NOMO-1 treated with DMSO at 0.1 percent for 48 hours (cell line): ENCODE measurements around the gene C22orf31.
"Not testable (repeated sequence)": the region's sequence is repeated elsewhere in the genome, so short reads cannot be mapped to it uniquely, and the experiment has no call there.

Experiments
- DNase-seq: peaks from one replicate; lab custom pipeline; 2025; ENCODE audit not compliant: unreplicated experiment; lab: John Stamatoyannopoulos, UW

C22orf31 gene

GRCh38 chr22:29055192-29055830, 6.3 kb downstream of the C22orf31 start:
- no peak for DNase-seq

GRCh38 chr22:29054251-29054767, 7.3 kb downstream of the C22orf31 start:
- DNase-seq = no peak

GRCh38 chr22:29053048-29053702, 8.5 kb downstream of the C22orf31 start:
- DNase-seq = no peak

- DNase-seq = no peak
Observed at GRCh38 chr22:29050457-29050856, 11.2 kb downstream of the C22orf31 start.

GRCh38 chr22:29049655-29050263, 11.9 kb downstream of the C22orf31 start:
- DNase-seq = no peak

GRCh38 chr22:29048822-29049654, 12.6 kb downstream of the C22orf31 start:
- no peak for DNase-seq

GRCh38 chr22:29044657-29045176, 16.9 kb downstream of the C22orf31 start:
- DNase-seq = no peak

- no peak for DNase-seq
Observed at GRCh38 chr22:29043906-29044575, 17.6 kb downstream of the C22orf31 start.

GRCh38 chr22:29041408-29041807, 20.2 kb downstream of the C22orf31 start:
- no peak for DNase-seq

GRCh38 chr22:29040385-29041275, 21.0 kb downstream of the C22orf31 start:
- peak; percentile 75 for DNase-seq

- DNase-seq = not testable (repeated sequence)
Observed at GRCh38 chr22:29039684-29040083, 21.9 kb downstream of the C22orf31 start.

- no peak for DNase-seq
Observed at GRCh38 chr22:29039148-29039547, 22.5 kb downstream of the C22orf31 start.

- no peak for DNase-seq
Observed at GRCh38 chr22:29037340-29037932, 24.2 kb downstream of the C22orf31 start.

- no peak for DNase-seq
Observed at GRCh38 chr22:29032584-29032983, 29.0 kb downstream of the C22orf31 start.

- DNase-seq = no peak
Observed at GRCh38 chr22:29032014-29032475, 29.6 kb downstream of the C22orf31 start.

GRCh38 chr22:29031227-29032011, 30.2 kb downstream of the C22orf31 start:
- no peak for DNase-seq

GRCh38 chr22:29030618-29031226, 30.9 kb downstream of the C22orf31 start:
- DNase-seq = no peak
